22Rv1 (cell line): Measurements from ENCODE around the gene COL6A2.
"Not testable (repeated sequence)": the region's sequence is repeated elsewhere in the genome, so short reads cannot be mapped to it uniquely, and the experiment has no call there.

Experiments used
- H3K27ac ChIP-seq: fragments of 450-650 bp; 2 replicates; pipeline ENCODE4 v1.5.1; 2017
- CTCF ChIP-seq: fragments of 450-650 bp; IDR thresholded peaks from 2 replicates; pipeline ENCODE4 v1.5.1; 2017; ENCODE audit warnings: mild to moderate bottlenecking
- ZFX ChIP-seq: fragments of 450-650 bp; IDR thresholded peaks from 2 replicates; pipeline ENCODE4 v1.6.1; 2017; ENCODE audit warnings: antibody characterized with exemption, borderline replicate concordance

COL6A2 gene

GRCh38 chr21:46100020-46100419 lies 2.1 kb downstream of the COL6A2 start:
- no peak overlapping the region for H3K27ac ChIP-seq
- TF ChIP-seq CTCF, result no peak
- TF ChIP-seq ZFX, result no peak

- no peak overlapping the region for H3K27ac ChIP-seq
- no peak for TF ChIP-seq CTCF
- TF ChIP-seq ZFX, result no peak
Measured at GRCh38 chr21:46100426-46100825, 2.5 kb downstream of the COL6A2 start.

- H3K27ac ChIP-seq, result no peak overlapping the region
- no peak for TF ChIP-seq CTCF
- no peak for TF ChIP-seq ZFX
Measured at GRCh38 chr21:46100906-46101305, 3.0 kb downstream of the COL6A2 start.

- TF ChIP-seq CTCF, result no peak
- H3K27ac ChIP-seq, result no peak overlapping the region
Measured at GRCh38 chr21:46104104-46104503, 6.2 kb downstream of the COL6A2 start.

- not testable (repeated sequence) for H3K27ac ChIP-seq
Measured at GRCh38 chr21:46107376-46107775, 9.5 kb downstream of the COL6A2 start.

GRCh38 chr21:46108827-46109312 lies 11.0 kb downstream of the COL6A2 start:
- no peak overlapping the region for H3K27ac ChIP-seq
- no peak for TF ChIP-seq ZFX
- no peak for TF ChIP-seq CTCF

- no peak overlapping the region for H3K27ac ChIP-seq
- no peak for TF ChIP-seq ZFX
- no peak for TF ChIP-seq CTCF
Measured at GRCh38 chr21:46109313-46110221, 11.7 kb downstream of the COL6A2 start.
